Esophagus squamous epithelium (tissue), 4 donors: ENCODE measurements around the gene ZNF776.

Experiments
- CTCF ChIP-seq, 6 experiments: fragments of 450-650 bp in 4 of 6; fragments of 200-600 bp in 2 of 6; sonication (generic) in 2 of 6; IDR thresholded peaks; one replicate each; pipeline ENCODE4 v1.5.1; 2016 to 2019; ENCODE audit warnings: antibody characterized with exemption in 6 of 6, mild to moderate bottlenecking in 4 of 6, moderate library complexity in 4 of 6
- POLR2A ChIP-seq, 4 donors: fragments of 450-650 bp; IDR thresholded peaks; one replicate each; pipeline ENCODE4 v1.6.1; 2017; ENCODE audit warnings: antibody characterized with exemption in 4 of 4, mild to moderate bottlenecking in 4 of 4, moderate library complexity in 3 of 4

- TF ChIP-seq POLR2A (IDR thresholded peaks at IDR 0.05), result no peak
- TF ChIP-seq CTCF (IDR thresholded peaks at IDR 0.05), result no peak
These were observed 55.7 kb downstream of the ZNF776 start for GRCh38 chr19:57802269-57802668.
